Measurements from ENCODE around the gene RBBP9. TPM values are rescaled to one million over a fixed set of nuclear protein-coding genes. Genes with fewer than 3 reads are reported as not detected.

The RBBP9 gene
- total and polyA plus RNA-seq, 2 of the 4 experiments (the other 2 are of a cell fraction) = 4.8 to 31.4 TPM

- no peak overlapping the region for H3K18ac ChIP-seq (ENCODE audit: low read depth, low read length)
- no peak overlapping the region for H3K14ac ChIP-seq (replicated peaks; ENCODE audit: low read depth, low read length)
- no peak overlapping the region for H2BK120ac ChIP-seq (ENCODE audit: low read depth, low read length)
- H3K27ac ChIP-seq (ENCODE audit: insufficient read depth, low read length) = no peak overlapping the region
- ChIA-PET POLR2A (ENCODE audit: unreplicated experiment) (interaction anchor here (0.6 kb wide), 1 partner anchor 118 kb away, joined by 11 read pairs; no protein-coding TSS in a partner anchor), CTCF (interaction anchor here (0.7 kb wide), 1 partner anchor 689 kb away, joined by 4 read pairs; no protein-coding TSS in a partner anchor)
- no CpG with 5 or more reads among the region's 1 CpG for WGBS, 2 experiments (ENCODE audit: extremely low coverage in 2 of 2, insufficient read length in 1 of 2)
- H3K4ac ChIP-seq (ENCODE audit: low read depth, low read length) = no peak overlapping the region
- DNase-seq (no peak), ATAC-seq (ENCODE audit: low read depth) (no peak)
- peak overlapping the region; percentile 1; the same call in 1 of the 2 replicates for H3K56ac ChIP-seq (ENCODE audit: extremely low read depth, insufficient read depth, low read length)
- no peak overlapping the region for H2BK20ac ChIP-seq (ENCODE audit: low read depth, low read length)
- no peaks in the 10 kb centered on the region for H3K4me1 ChIP-seq (ENCODE audit: control insufficient read depth, insufficient read depth, low read length)
- H2BK5ac ChIP-seq (ENCODE audit: low read depth, low read length, poor library complexity, severe bottlenecking) = no peak overlapping the region
- H2AFZ ChIP-seq (replicated peaks; ENCODE audit: low read length, poor library complexity) = no peak overlapping the region
- H4K91ac ChIP-seq (ENCODE audit: insufficient read depth, low read depth, low read length) = no peak overlapping the region
- H3K27me3 ChIP-seq (ENCODE audit: control insufficient read depth, insufficient read depth, low read length) = no peaks in the 10 kb centered on the region
- H3K9ac ChIP-seq (ENCODE audit: low read depth, low read length) = no peak overlapping the region
- H4K8ac ChIP-seq (ENCODE audit: low read depth in 2 of 2, low read length in 2 of 2) = no peak overlapping the region
- BruUV-seq (replicated peaks) = no TSS peak
- H3K36me3 ChIP-seq (ENCODE audit: control insufficient read depth, insufficient read depth, low read length) = peaks cover 20% of the 10 kb centered on the region
- no peak overlapping the region for H2BK15ac ChIP-seq (ENCODE audit: low read depth, low read length)
- no peak overlapping the region for H3K23ac ChIP-seq (ENCODE audit: low read depth, low read length)
- H4K5ac ChIP-seq (ENCODE audit: low read depth, low read length) = no peak overlapping the region
- H3K79me1 ChIP-seq (ENCODE audit: low read depth in 1 of 2, low read length in 2 of 2) = no peaks in the 10 kb centered on the region
- H4K20me1 ChIP-seq (ENCODE audit: insufficient read depth, low read length) = no peaks in the 10 kb centered on the region
- no peaks in the 10 kb centered on the region for H3K9me3 ChIP-seq (ENCODE audit: control insufficient read depth, insufficient read depth, low read length)
- H2AK9ac ChIP-seq (replicated peaks; ENCODE audit: low read depth, low read length, poor library complexity) = no peak overlapping the region
- in situ Hi-C loops (cut with MboI; ENCODE audit: low sequenced_read_pairs) = no loop called here
- intact Hi-C loops (cut with micrococcal nuclease) = loop anchor here (10.0 kb wide), 1 partner anchor 57 kb away; no protein-coding TSS in a partner anchor
- no peak overlapping the region for H3K4me3 ChIP-seq (ENCODE audit: insufficient read depth, low read depth, low read length)
- no peak overlapping the region for H3K4me2 ChIP-seq (ENCODE audit: low read depth, low read length)
- TF ChIP-seq NFE2L2 (IDR thresholded peaks at IDR 0.05; ENCODE audit: low read depth, low read length) (no peak), SMC3 (IDR thresholded peaks at IDR 0.05; ENCODE audit: low read depth, low read length) (no peak), MAZ (IDR thresholded peaks at IDR 0.05; ENCODE audit: borderline replicate concordance, low read depth, low read length) (no peak), CHD1 (IDR thresholded peaks at IDR 0.05; ENCODE audit: low read depth, low read length) (no peak), POLR2A (IDR thresholded peaks at IDR 0.05; ENCODE audit: low read depth, low read length) (no peak), BHLHE40 (IDR thresholded peaks at IDR 0.05; ENCODE audit: low read depth, low read length) (no peak), RCOR1 (IDR thresholded peaks at IDR 0.05; ENCODE audit: insufficient replicate concordance, low read length) (no peak), FOS (IDR thresholded peaks at IDR 0.05; ENCODE audit: low read depth, low read length) (no peak)
- TF ChIP-seq, protein P1, sequence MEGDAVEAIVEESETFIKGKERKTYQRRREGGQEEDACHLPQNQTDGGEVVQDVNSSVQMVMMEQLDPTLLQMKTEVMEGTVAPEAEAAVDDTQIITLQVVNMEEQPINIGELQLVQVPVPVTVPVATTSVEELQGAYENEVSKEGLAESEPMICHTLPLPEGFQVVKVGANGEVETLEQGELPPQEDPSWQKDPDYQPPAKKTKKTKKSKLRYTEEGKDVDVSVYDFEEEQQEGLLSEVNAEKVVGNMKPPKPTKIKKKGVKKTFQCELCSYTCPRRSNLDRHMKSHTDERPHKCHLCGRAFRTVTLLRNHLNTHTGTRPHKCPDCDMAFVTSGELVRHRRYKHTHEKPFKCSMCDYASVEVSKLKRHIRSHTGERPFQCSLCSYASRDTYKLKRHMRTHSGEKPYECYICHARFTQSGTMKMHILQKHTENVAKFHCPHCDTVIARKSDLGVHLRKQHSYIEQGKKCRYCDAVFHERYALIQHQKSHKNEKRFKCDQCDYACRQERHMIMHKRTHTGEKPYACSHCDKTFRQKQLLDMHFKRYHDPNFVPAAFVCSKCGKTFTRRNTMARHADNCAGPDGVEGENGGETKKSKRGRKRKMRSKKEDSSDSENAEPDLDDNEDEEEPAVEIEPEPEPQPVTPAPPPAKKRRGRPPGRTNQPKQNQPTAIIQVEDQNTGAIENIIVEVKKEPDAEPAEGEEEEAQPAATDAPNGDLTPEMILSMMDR (conservative IDR thresholded peaks at IDR 0.05; ENCODE audit: low read depth, low read length) = no peak
- TF ChIP-seq, protein P2, sequence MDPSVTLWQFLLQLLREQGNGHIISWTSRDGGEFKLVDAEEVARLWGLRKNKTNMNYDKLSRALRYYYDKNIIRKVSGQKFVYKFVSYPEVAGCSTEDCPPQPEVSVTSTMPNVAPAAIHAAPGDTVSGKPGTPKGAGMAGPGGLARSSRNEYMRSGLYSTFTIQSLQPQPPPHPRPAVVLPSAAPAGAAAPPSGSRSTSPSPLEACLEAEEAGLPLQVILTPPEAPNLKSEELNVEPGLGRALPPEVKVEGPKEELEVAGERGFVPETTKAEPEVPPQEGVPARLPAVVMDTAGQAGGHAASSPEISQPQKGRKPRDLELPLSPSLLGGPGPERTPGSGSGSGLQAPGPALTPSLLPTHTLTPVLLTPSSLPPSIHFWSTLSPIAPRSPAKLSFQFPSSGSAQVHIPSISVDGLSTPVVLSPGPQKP (IDR thresholded peaks at IDR 0.05; ENCODE audit: borderline replicate concordance, low read depth, low read length) = no peak
- H2AK5ac ChIP-seq (ENCODE audit: low read depth, low read length) = no peak overlapping the region
- no peaks in the 10 kb centered on the region for H3K9me1 ChIP-seq (ENCODE audit: insufficient read depth, low read length)
- dilution Hi-C loops (cut with HindIII; ENCODE audit: low sequenced_read_pairs, unreplicated experiment) = no loop called here
Measured at GRCh38 chr20:18477821-18478220, 19.2 kb downstream of the RBBP9 start.
